Ishikawa (cell line): Measurements from ENCODE around the gene ACOXL.

Experiments
- CEBPB ChIP-seq: IDR thresholded peaks from 2 replicates; pipeline ENCODE4 v1.6.1; 2012
- CREB1 ChIP-seq: IDR thresholded peaks from 2 replicates; pipeline ENCODE4 v1.6.1; 2012; ENCODE audit warnings: low read depth
- EGR1 ChIP-seq: IDR thresholded peaks from 2 replicates; pipeline ENCODE4 v1.6.1; 2012
- EP300 ChIP-seq: IDR thresholded peaks from 2 replicates; pipeline ENCODE4 v1.6.1; 2012; ENCODE audit warnings: borderline replicate concordance
- FOXM1 ChIP-seq: IDR thresholded peaks from 2 replicates; pipeline ENCODE4 v1.6.1; 2012; ENCODE audit warnings: low read depth, borderline replicate concordance
- NFIC ChIP-seq: IDR thresholded peaks from 2 replicates; pipeline ENCODE4 v1.6.1; 2012
- RAD21 ChIP-seq: IDR thresholded peaks from 2 replicates; pipeline ENCODE4 v1.6.1; 2012; ENCODE audit warnings: low read depth
- TAF1 ChIP-seq: IDR thresholded peaks from 2 replicates; pipeline ENCODE4 v1.6.1; 2012; ENCODE audit warnings: low read depth, mild to moderate bottlenecking
- TCF12 ChIP-seq: IDR thresholded peaks from 2 replicates; pipeline ENCODE4 v1.6.1; 2012; ENCODE audit warnings: low read depth
- TEAD4 ChIP-seq: IDR thresholded peaks from 2 replicates; pipeline ENCODE4 v1.6.1; 2012
- YY1 ChIP-seq: IDR thresholded peaks from 2 replicates; pipeline ENCODE4 v1.6.1; 2012; ENCODE audit warnings: low read depth
- ZBTB7A ChIP-seq: IDR thresholded peaks from 2 replicates; pipeline ENCODE4 v1.6.1; 2012; ENCODE audit warnings: low read depth
- TF ChIP-seq, protein P1 (sequence below): IDR thresholded peaks from 2 replicates; pipeline ENCODE4 v1.6.1; 2012
- TF ChIP-seq, protein P2 (sequence below): IDR thresholded peaks from 2 replicates; pipeline ENCODE4 v1.6.1; 2012
- TF ChIP-seq, protein P3 (sequence below): IDR thresholded peaks from 2 replicates; pipeline ENCODE4 v1.6.1; 2012; ENCODE audit warnings: low read depth, mild to moderate bottlenecking

ACOXL gene

DNA sequence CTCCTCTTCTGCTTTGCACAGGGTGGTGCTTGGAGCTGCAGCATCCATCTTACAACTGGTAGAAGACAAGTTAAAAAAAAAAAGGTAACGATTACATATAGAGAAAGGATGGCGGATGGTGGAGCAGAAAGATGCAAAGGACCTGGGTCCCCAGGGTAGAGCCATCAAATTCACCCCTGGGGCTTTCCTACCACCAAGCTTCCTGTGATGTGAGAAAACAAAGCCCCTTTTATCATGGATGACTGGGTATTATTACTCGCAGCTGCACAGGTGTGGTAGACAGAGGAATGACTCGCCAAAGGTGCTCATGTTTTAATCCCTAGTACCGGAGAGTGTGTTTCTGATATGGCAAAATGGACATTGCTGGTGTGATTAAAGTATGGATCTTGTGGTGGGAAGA is 1.3 kb upstream of the ACOXL start:
- TF ChIP-seq ZBTB7A (no peak), CREB1 (no peak), TAF1 (no peak)

DNA sequence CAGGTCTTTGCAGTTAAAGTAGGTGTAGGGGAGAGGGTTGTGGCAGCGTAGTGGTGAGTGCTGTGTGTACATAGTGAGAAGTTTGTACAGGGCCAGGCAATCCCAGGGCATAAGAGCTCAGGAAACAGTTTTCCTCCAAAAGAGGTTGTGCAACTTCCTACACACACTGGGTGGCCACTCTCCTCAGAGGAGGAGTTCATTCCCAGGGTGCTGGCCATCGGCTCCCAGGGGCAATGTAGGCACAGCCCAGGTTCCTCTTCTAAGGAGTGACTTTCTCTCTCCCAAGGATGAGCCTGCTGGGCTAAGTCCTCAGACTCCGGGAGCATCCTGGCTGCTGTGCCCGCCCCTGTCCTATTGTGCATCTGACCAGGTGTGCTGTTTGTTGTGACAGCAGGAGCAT is 3.0 kb downstream of the ACOXL start:
- no peak for TF ChIP-seq EGR1
- TF ChIP-seq RAD21: no peak
- no peak for TF ChIP-seq YY1
- TF ChIP-seq CEBPB: no peak
- TF ChIP-seq, protein P1, sequence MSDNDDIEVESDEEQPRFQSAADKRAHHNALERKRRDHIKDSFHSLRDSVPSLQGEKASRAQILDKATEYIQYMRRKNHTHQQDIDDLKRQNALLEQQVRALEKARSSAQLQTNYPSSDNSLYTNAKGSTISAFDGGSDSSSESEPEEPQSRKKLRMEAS: no peak
- TF ChIP-seq EP300: no peak
- TF ChIP-seq ZBTB7A: no peak
- no peak for TF ChIP-seq TEAD4
- TF ChIP-seq, protein P2, sequence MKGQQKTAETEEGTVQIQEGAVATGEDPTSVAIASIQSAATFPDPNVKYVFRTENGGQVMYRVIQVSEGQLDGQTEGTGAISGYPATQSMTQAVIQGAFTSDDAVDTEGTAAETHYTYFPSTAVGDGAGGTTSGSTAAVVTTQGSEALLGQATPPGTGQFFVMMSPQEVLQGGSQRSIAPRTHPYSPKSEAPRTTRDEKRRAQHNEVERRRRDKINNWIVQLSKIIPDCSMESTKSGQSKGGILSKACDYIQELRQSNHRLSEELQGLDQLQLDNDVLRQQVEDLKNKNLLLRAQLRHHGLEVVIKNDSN: no peak
- no peak for TF ChIP-seq TCF12
- TF ChIP-seq FOXM1: no peak
- TF ChIP-seq, protein P3, sequence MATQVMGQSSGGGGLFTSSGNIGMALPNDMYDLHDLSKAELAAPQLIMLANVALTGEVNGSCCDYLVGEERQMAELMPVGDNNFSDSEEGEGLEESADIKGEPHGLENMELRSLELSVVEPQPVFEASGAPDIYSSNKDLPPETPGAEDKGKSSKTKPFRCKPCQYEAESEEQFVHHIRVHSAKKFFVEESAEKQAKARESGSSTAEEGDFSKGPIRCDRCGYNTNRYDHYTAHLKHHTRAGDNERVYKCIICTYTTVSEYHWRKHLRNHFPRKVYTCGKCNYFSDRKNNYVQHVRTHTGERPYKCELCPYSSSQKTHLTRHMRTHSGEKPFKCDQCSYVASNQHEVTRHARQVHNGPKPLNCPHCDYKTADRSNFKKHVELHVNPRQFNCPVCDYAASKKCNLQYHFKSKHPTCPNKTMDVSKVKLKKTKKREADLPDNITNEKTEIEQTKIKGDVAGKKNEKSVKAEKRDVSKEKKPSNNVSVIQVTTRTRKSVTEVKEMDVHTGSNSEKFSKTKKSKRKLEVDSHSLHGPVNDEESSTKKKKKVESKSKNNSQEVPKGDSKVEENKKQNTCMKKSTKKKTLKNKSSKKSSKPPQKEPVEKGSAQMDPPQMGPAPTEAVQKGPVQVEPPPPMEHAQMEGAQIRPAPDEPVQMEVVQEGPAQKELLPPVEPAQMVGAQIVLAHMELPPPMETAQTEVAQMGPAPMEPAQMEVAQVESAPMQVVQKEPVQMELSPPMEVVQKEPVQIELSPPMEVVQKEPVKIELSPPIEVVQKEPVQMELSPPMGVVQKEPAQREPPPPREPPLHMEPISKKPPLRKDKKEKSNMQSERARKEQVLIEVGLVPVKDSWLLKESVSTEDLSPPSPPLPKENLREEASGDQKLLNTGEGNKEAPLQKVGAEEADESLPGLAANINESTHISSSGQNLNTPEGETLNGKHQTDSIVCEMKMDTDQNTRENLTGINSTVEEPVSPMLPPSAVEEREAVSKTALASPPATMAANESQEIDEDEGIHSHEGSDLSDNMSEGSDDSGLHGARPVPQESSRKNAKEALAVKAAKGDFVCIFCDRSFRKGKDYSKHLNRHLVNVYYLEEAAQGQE: no peak
- TF ChIP-seq CREB1: no peak
- TF ChIP-seq TAF1: no peak
- no peak for TF ChIP-seq NFIC

DNA sequence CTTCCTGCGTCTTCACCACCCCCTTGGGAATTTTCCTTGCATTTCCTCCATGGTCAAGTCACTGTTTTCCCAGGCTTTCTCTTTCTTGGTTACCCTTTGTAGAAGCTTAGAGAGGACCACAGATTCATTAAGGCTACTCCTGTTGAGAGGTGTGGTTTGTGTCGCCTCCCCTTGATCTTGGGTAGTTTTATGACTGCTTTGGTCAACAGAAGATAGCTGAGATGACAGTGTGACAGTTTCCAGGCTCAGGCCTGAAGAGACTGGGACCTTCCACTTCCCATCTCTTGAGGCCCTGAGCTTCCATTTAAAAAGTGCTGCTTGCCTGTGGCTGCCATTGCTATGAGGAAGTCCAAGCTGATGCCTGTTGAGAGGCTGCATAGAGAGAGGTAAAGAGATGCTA is 5.4 kb downstream of the ACOXL start:
- TF ChIP-seq RAD21: no peak
- TF ChIP-seq, protein P2: no peak
- TF ChIP-seq TAF1: no peak
- no peak for TF ChIP-seq FOXM1
- no peak for TF ChIP-seq TCF12
- no peak for TF ChIP-seq YY1
- no peak for TF ChIP-seq TEAD4

DNA sequence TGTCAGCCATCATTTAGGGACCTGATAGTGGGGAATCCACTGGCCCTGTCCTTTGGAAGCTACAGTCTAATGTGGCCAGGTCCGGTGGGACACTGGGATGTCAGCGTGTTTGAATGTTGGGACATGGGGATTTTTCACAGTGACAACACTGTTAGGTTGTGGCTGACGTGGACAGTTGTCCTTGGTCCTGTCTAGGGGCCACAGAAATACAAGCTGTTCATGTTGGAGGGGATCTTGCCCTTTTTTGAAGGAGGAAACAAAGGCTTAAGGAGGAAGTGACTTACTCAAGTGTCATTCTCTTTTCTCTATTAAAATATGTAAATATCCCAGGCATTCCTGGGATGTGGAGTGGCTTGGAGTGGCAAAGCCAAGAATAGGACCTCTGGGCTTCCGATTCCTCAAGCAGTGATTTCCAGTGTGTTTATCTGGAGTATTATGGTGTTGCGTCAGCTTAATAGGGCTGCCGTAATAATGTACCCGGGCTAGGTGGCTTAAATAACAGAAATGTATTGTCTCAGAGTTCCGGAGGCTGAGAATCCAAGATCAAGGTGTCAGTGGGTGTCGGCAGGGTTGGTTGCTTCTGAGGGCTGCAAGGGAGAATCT is 8.5 kb downstream of the ACOXL start:
- TF ChIP-seq, protein P2: no peak
- TF ChIP-seq, protein P1: no peak
- TF ChIP-seq CEBPB (no peak), EP300 (no peak), NFIC (no peak), TAF1 (no peak), YY1 (no peak)
- TF ChIP-seq, protein P3: no peak

DNA sequence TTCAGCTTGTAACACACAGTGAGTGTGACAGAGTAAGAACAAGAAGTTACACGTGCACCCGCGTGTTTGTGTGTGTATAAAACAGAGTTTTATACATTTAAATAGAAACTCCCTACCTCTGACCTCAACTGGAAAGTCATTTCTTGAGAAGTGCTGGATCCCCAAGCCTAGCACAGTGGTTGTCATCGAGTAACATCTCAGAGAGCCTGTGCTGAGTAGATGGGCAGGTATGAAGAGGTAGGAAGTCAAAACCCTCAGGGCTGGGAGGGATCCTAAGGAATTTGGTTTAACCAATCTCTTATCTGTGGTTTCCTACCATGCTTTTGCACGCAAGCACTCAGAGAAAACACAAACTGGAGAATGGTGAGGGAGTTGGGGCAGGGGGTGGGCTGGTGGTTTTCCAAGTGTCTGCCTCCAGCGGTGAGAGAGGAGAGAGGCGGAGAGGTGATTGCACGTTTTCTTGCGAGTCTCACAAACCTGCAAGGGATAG is 9.2 kb downstream of the ACOXL start:
- TF ChIP-seq EP300 (no peak), CEBPB (no peak), TCF12 (no peak), ZBTB7A (no peak), RAD21 (no peak), TEAD4 (no peak), YY1 (no peak), TAF1 (no peak), EGR1 (no peak), FOXM1 (no peak)
- TF ChIP-seq, protein P3: no peak
- TF ChIP-seq, protein P2: no peak
- TF ChIP-seq, protein P1: no peak
